Measurements from ENCODE around the gene ACP3.

ACP3 gene, protein sequence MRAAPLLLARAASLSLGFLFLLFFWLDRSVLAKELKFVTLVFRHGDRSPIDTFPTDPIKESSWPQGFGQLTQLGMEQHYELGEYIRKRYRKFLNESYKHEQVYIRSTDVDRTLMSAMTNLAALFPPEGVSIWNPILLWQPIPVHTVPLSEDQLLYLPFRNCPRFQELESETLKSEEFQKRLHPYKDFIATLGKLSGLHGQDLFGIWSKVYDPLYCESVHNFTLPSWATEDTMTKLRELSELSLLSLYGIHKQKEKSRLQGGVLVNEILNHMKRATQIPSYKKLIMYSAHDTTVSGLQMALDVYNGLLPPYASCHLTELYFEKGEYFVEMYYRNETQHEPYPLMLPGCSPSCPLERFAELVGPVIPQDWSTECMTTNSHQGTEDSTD

GRCh38 chr3:132317229-132317948, at the start of gene ACP3:
Gene ACP3, plus strand, starts transcription at chr3:132317407. Its CDS starts 50 bp downstream, at chr3:132317457.
- Mint-ChIP-seq H3K27ac (peak within 1 kb of the TSS; percentile 95), H3K4me3 (peak within 1 kb of the TSS; percentile 75), H3K4me1 (ENCODE audit: low read depth) (peaks cover 51% of the 10 kb centered on the region), H3K36me3 (ENCODE audit: low read depth) (peaks cover 8% of the 10 kb centered on the region), H3K27me3 (no peaks in the 10 kb centered on the region), H3K9me3 (no peaks in the 10 kb centered on the region)
- intact Hi-C loops (cut with micrococcal nuclease) = loop anchor here (1.0 to 5.0 kb wide), 2 partner anchors 34 to 50 kb away; no protein-coding TSS in a partner anchor

GRCh38 chr3:132268956-132269355, 48.3 kb upstream of the ACP3 start:
- Mint-ChIP-seq H3K27me3 (no peaks in the 10 kb centered on the region), H3K4me3 (no peak overlapping the region), H3K4me1 (ENCODE audit: low read depth) (peaks cover 12% of the 10 kb centered on the region), H3K36me3 (ENCODE audit: low read depth) (no peaks in the 10 kb centered on the region), H3K9me3 (no peaks in the 10 kb centered on the region), H3K27ac (no peak overlapping the region)
- intact Hi-C loops (cut with micrococcal nuclease) = loop anchor here (5.0 kb wide), 1 partner anchor 48 kb away; the partner anchor contains the start of gene ACP3

GRCh38 chr3:132273036-132273435, 44.2 kb upstream of the ACP3 start:
- Mint-ChIP-seq H3K36me3 (ENCODE audit: low read depth) (no peaks in the 10 kb centered on the region), H3K9me3 (peaks cover 11% of the 10 kb centered on the region), H3K27me3 (no peaks in the 10 kb centered on the region), H3K4me1 (ENCODE audit: low read depth) (peaks cover 12% of the 10 kb centered on the region), H3K27ac (peak overlapping the region; percentile 1), H3K4me3 (no peak overlapping the region)
- intact Hi-C loops (cut with micrococcal nuclease) = no loop called here

DNA sequence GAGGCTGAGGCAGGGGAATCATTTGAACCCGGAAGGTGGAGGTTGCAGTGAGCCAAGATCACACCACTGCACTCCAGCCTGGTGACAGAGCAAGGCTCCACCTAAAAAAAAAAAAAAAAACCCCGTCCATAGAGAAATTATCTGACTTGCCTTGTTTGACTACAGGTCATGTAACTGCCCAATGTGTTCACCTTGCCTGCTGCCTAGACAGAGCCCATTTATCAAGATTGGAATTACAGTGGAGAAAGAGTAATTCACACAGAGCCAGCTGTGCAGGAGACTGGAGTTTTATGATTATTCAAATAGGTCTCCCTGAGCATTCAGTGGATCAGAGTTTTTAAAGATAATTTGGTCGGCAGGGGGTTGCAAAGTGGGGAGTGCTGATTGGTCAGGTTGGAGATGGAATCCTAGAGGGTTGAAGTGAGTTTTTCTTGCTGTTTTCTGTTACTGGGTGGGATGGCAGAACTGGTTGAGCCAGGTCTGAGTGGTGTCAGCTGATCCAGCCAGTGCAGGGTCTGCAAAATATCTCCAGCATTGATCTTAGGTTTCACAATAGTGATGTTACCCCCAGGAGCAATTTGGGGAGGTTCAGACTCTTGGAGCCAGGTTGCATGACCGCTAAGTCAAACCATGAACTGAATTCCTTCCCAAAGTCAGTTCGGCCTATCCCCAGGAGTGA, 40.8 kb upstream of the ACP3 start:
- Mint-ChIP-seq H3K36me3 (ENCODE audit: low read depth) (no peaks in the 10 kb centered on the region), H3K4me1 (ENCODE audit: low read depth) (peaks cover 12% of the 10 kb centered on the region), H3K27me3 (no peaks in the 10 kb centered on the region), H3K9me3 (peaks cover 11% of the 10 kb centered on the region), H3K27ac (no peak overlapping the region), H3K4me3 (no peak overlapping the region)
- intact Hi-C loops (cut with micrococcal nuclease) = no loop called here

DNA sequence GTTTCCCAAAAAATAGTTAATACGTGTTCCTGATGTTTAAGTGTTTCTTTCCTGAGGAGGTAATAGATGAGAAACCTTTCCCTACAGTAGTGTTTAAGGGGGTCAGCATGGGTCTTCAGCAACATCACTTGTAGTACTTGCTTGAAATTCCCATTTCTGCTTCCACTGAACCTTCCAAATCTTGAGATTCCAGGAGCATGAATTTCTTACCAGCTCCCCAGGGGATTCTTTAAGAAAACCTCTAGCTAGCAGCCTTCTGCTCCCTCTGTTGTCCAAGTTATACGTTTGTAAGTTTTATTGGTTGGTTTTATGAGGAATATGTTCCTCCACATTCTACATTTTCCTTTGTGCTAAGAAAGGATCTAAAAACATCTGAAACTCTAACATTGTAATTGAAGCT, 38.2 kb upstream of the ACP3 start:
- H3K4me1 Mint-ChIP-seq (ENCODE audit: low read depth) = peaks cover 11% of the 10 kb centered on the region
- intact Hi-C loops (cut with micrococcal nuclease) = no loop called here
- no peak overlapping the region for H3K4me3 Mint-ChIP-seq
- H3K27me3 Mint-ChIP-seq = no peaks in the 10 kb centered on the region
- H3K36me3 Mint-ChIP-seq (ENCODE audit: low read depth) = no peaks in the 10 kb centered on the region
- H3K27ac Mint-ChIP-seq = no peak overlapping the region
- peaks cover 11% of the 10 kb centered on the region for H3K9me3 Mint-ChIP-seq

GRCh38 chr3:132283440-132283839, 33.8 kb upstream of the ACP3 start:
- peak overlapping the region; percentile 79 for H3K27ac Mint-ChIP-seq
- H3K27me3 Mint-ChIP-seq = no peaks in the 10 kb centered on the region
- peak overlapping the region; percentile 37 for H3K4me3 Mint-ChIP-seq
- H3K36me3 Mint-ChIP-seq (ENCODE audit: low read depth) = no peaks in the 10 kb centered on the region
- H3K4me1 Mint-ChIP-seq (ENCODE audit: low read depth) = peaks cover 38% of the 10 kb centered on the region
- intact Hi-C loops (cut with micrococcal nuclease) = loop anchor here (1.0 kb wide), 1 partner anchor 34 kb away; the partner anchor contains the start of gene ACP3
- H3K9me3 Mint-ChIP-seq = peaks cover 11% of the 10 kb centered on the region

DNA sequence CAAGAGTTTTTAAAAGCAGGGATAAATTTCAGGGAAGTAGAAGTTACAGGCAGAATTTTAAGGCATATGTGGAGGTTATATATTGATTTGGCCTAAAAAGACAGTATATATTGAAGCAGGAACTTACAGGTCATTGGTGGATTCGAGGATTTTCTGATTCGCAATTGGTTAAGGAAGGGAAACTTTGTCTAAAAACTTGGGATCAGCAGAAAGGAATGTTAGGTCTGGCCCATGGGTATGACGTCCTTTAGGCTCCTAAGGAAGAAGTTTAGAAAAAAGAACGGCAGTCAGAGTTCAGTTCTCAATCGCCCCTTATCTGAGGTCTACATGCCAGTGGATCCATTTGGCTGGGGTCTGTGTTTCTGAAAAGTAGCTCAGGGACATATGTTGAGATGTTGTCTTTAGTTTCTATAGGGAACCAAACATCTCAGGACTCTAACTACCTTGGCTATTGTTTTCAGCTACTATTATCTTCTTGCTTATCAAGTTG, 33.2 kb upstream of the ACP3 start:
- intact Hi-C loops (cut with micrococcal nuclease) = loop anchor here (1.0 kb wide), 1 partner anchor 33 kb away; the partner anchor contains the start of gene ACP3
- Mint-ChIP-seq H3K27me3 (no peaks in the 10 kb centered on the region), H3K36me3 (ENCODE audit: low read depth) (no peaks in the 10 kb centered on the region), H3K27ac (peak overlapping the region; percentile 79), H3K9me3 (peaks cover 12% of the 10 kb centered on the region), H3K4me1 (ENCODE audit: low read depth) (peaks cover 38% of the 10 kb centered on the region), H3K4me3 (peak overlapping the region; percentile 37)

DNA sequence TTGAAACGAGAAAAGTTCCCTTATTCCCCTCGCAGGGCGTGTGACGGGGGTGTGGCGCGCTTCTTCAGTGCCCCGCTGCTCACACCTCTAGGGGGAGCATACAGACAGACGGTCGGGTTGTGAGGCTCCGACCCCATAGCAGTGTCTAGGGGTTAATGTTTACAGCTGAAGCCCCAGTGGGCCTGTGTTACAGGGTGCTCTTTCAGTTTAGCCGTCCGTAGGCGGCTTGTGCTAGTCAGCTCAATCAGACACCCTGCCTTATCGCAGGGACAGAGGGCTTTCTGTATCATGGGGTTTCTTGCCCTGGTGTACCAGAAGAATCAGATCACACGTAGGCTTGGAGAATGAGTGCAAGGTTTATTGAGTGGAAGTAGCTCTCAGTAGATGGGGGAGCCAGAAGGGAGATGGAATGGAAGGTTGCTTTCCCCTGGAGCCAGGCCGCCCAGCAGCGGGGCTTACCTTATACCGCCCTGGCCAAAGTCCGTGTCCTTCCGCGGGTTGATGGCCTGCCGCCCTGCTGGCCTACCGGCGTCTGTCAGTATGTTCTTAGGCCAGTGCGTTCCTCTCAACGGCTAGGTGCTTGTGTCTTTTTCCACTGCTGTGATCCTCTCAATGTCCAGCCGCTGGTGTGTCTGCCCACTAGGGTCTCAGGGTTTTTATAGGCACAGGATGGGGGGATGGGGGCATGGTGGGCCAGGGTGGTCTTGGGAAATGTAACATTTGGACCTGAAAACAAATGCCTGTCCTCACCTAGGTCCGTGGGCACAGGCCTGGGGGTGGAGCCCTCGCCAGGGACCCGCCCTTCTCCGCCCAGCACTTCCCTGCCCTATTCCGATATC, 32.2 kb upstream of the ACP3 start:
- H3K36me3 Mint-ChIP-seq (ENCODE audit: low read depth) = no peaks in the 10 kb centered on the region

GRCh38 chr3:132285620-132285945, 31.6 kb upstream of the ACP3 start:
- H3K4me1 Mint-ChIP-seq (ENCODE audit: low read depth) = peaks cover 46% of the 10 kb centered on the region
- H3K36me3 Mint-ChIP-seq (ENCODE audit: low read depth) = no peaks in the 10 kb centered on the region
- intact Hi-C loops (cut with micrococcal nuclease) = no loop called here
- H3K4me3 Mint-ChIP-seq = no peak overlapping the region
- H3K9me3 Mint-ChIP-seq = peaks cover 12% of the 10 kb centered on the region
- H3K27me3 Mint-ChIP-seq = no peaks in the 10 kb centered on the region
- H3K27ac Mint-ChIP-seq = peak overlapping the region; percentile 79

More for the DNA sequence above, 32.2 kb upstream of the ACP3 start:
- Mint-ChIP-seq H3K27ac (peak overlapping the region; percentile 79), H3K4me3 (no peak overlapping the region), H3K27me3 (no peaks in the 10 kb centered on the region), H3K9me3 (peaks cover 12% of the 10 kb centered on the region), H3K4me1 (ENCODE audit: low read depth) (peaks cover 46% of the 10 kb centered on the region)
- intact Hi-C loops (cut with micrococcal nuclease) = no loop called here

DNA sequence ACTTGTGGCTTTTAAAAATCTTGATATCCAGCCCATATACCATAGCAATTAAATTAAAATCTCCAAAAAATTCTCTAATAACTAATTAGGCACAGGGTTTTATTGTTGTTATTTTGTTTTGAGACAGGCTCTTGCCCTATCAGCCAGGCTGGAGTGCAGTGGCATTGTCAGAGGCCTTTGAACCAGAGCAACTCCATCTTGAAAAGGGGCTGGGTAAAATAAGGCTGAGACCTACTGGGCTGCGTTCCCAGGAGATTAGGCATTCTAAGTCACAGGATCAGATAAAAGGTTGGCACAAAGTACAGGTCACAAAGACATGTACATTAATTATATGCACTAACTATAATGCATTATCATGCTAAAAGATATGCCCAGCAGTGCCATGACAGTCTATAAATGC, 31.2 kb upstream of the ACP3 start:
- no peak overlapping the region for H3K27ac Mint-ChIP-seq

DNA sequence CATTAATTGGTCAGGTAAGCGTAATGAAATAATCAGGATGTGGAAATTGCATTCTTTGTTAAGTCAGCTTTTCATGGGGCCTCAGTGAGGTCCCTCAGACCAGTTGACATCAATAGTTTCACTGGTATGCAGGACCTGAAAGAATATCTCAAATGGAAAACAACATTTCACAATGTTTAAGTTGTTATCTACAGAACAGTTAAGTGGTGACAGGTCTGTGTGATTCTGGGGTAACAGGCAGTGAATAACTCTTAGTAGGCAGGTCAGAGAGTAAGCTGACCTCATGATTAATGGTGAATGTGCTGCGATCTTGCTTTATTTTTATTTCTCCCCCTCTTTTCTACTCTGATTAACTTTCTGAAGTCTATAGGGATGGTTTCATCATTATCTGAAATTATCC, 28.9 kb upstream of the ACP3 start:
- H3K4me1 Mint-ChIP-seq (ENCODE audit: low read depth) = peaks cover 62% of the 10 kb centered on the region
- H3K27ac Mint-ChIP-seq = peak overlapping the region; percentile 30
- intact Hi-C loops (cut with micrococcal nuclease) = no loop called here
- no peaks in the 10 kb centered on the region for H3K36me3 Mint-ChIP-seq (ENCODE audit: low read depth)
- no peak overlapping the region for H3K4me3 Mint-ChIP-seq
- peaks cover 12% of the 10 kb centered on the region for H3K9me3 Mint-ChIP-seq
- H3K27me3 Mint-ChIP-seq = no peaks in the 10 kb centered on the region

More for the DNA sequence above, 31.2 kb upstream of the ACP3 start:
- H3K4me1 Mint-ChIP-seq (ENCODE audit: low read depth) = peaks cover 51% of the 10 kb centered on the region
- peaks cover 12% of the 10 kb centered on the region for H3K9me3 Mint-ChIP-seq
- intact Hi-C loops (cut with micrococcal nuclease) = no loop called here
- H3K36me3 Mint-ChIP-seq (ENCODE audit: low read depth) = no peaks in the 10 kb centered on the region
- H3K27me3 Mint-ChIP-seq = no peaks in the 10 kb centered on the region
- H3K4me3 Mint-ChIP-seq = no peak overlapping the region

DNA sequence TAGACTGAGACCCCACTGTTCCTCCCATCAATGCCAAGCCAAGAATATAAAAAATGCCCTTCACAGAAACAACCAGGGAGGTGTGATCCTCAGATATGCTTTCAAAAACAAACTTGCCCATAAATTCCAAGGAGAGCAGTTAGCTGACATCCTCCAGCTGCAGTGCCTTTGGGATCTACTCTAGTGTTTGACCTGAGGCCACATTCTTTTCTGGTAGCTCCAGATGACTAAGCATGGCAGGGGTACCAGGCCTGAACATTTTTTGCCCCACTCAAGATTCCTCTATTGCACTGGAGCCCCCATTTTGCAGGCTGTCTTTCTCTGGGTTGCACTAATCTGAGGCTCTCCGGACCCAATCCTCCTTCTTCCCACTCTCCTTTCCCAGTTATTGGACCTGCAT, 27.9 kb upstream of the ACP3 start:
- Mint-ChIP-seq H3K4me1 (ENCODE audit: low read depth) (peaks cover 54% of the 10 kb centered on the region), H3K27me3 (no peaks in the 10 kb centered on the region)
- intact Hi-C loops (cut with micrococcal nuclease) = no loop called here

DNA sequence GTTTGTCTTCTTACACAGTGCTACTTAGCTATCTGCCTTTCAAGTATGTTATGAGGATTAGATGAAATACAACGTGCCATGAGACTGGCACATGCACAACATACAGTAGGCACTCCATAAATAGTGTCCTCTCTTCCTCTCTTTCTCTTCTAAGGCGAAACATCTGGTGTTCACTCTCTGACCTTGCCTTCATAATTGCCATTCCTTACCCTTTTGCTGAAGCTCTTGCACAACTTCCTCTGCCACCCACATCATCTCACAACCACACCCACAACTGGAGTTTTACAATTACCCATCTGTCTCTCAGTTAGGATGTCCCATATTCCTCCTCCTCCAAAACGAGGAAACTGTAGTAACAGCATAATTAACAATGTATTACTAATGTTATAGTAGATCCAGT, 26.4 kb upstream of the ACP3 start:
- Mint-ChIP-seq H3K4me1 (ENCODE audit: low read depth) (peaks cover 52% of the 10 kb centered on the region), H3K27me3 (no peaks in the 10 kb centered on the region), H3K36me3 (ENCODE audit: low read depth) (peaks cover 5% of the 10 kb centered on the region), H3K4me3 (no peak overlapping the region), H3K9me3 (peaks cover 18% of the 10 kb centered on the region), H3K27ac (peak overlapping the region; percentile 52)
- intact Hi-C loops (cut with micrococcal nuclease) = no loop called here

More for the DNA sequence above, 27.9 kb upstream of the ACP3 start:
- Mint-ChIP-seq H3K36me3 (ENCODE audit: low read depth) (no peaks in the 10 kb centered on the region), H3K4me3 (no peak overlapping the region), H3K27ac (peak overlapping the region; percentile 52), H3K9me3 (peaks cover 12% of the 10 kb centered on the region)

Data from dendritic cell treated with granulocyte-macrophage colony-stimulating factor and Interleukin-4, amounts not matched to agents 40 ng/mL and 50 ng/mL, for 4 days (primary cell).